Astrocyte (in vitro differentiated cells and primary cell): Measurements from ENCODE around the gene FEZF2. TPM values are rescaled to one million over a fixed set of nuclear protein-coding genes. Genes with fewer than 3 reads are reported as not detected.

Experiments
- DNase-seq: peaks from one replicate; pipeline ENCODE4 v3.0.0-alpha.2; 2010; ENCODE audit warnings: low read depth
- FAIRE-seq: peaks from 2 replicates; lab custom pipeline; 2011; peaks lifted over from hg19 to GRCh38; lab: Jason Lieb, UNC
- H2AFZ ChIP-seq: 2 replicates; pipeline ENCODE4 v1.6.0; 2012; ENCODE audit warnings: low read depth, low read length, inconsistent platforms
- H3K27ac ChIP-seq: 2 replicates; pipeline ENCODE4 v1.5.1; 2011; ENCODE audit warnings: low read depth, low read length, inconsistent platforms
- H3K27me3 ChIP-seq: 2 replicates; pipeline ENCODE4 v1.6.0; 2011; ENCODE audit warnings: low read length, inconsistent platforms; ENCODE audit not compliant: insufficient read depth
- H3K36me3 ChIP-seq: 2 replicates; pipeline ENCODE4 v1.5.1; 2011; ENCODE audit warnings: low read length, inconsistent platforms; ENCODE audit not compliant: insufficient read depth
- H3K4me1 ChIP-seq: 2 replicates; pipeline ENCODE4 v1.5.1; 2011; ENCODE audit warnings: low read length, inconsistent platforms; ENCODE audit not compliant: insufficient read depth
- H3K4me2 ChIP-seq: 2 replicates; pipeline ENCODE4 v1.6.0; 2012; ENCODE audit warnings: low read length, inconsistent platforms
- H3K4me3 ChIP-seq: 2 replicates; pipeline ENCODE4 v1.5.1; 2011; ENCODE audit warnings: low read depth, mild to moderate bottlenecking, low read length, inconsistent platforms; ENCODE audit not compliant: insufficient read depth
- H3K79me2 ChIP-seq: 2 replicates; pipeline ENCODE4 v1.6.0; 2012; ENCODE audit warnings: mild to moderate bottlenecking, low read length, inconsistent platforms; ENCODE audit not compliant: insufficient read depth
- H3K9ac ChIP-seq: 2 replicates; pipeline ENCODE4 v1.6.0; 2012; ENCODE audit warnings: mild to moderate bottlenecking, low read length, inconsistent platforms
- H3K9me3 ChIP-seq: 2 replicates; pipeline ENCODE4 v1.5.1; 2012; ENCODE audit warnings: low read depth, mild to moderate bottlenecking, low read length, inconsistent platforms; ENCODE audit not compliant: insufficient read depth
- H4K20me1 ChIP-seq: 2 replicates; pipeline ENCODE4 v1.6.0; 2012; ENCODE audit warnings: low read length, inconsistent platforms; ENCODE audit not compliant: insufficient read depth
- H3K27ac Mint-ChIP-seq: one replicate; pipeline ENCODE4 v1.8.0; 2021; ENCODE audit warnings: mild to moderate bottlenecking, mixed read lengths; ENCODE audit not compliant: unreplicated experiment
- H3K27me3 Mint-ChIP-seq: one replicate; pipeline ENCODE4 v1.8.0; 2021; ENCODE audit warnings: low read depth, mixed read lengths; ENCODE audit not compliant: unreplicated experiment
- H3K36me3 Mint-ChIP-seq: one replicate; pipeline ENCODE4 v1.8.0; 2021; ENCODE audit warnings: low read depth, mixed read lengths; ENCODE audit not compliant: unreplicated experiment
- H3K4me1 Mint-ChIP-seq: one replicate; pipeline ENCODE4 v1.8.0; 2021; ENCODE audit warnings: low read depth, mixed read lengths; ENCODE audit not compliant: unreplicated experiment
- H3K4me3 Mint-ChIP-seq: one replicate; pipeline ENCODE4 v1.8.0; 2021; ENCODE audit warnings: mild to moderate bottlenecking, moderate library complexity, mixed read lengths; ENCODE audit not compliant: unreplicated experiment
- H3K9me3 Mint-ChIP-seq: one replicate; pipeline ENCODE4 v1.8.0; 2021; ENCODE audit warnings: mild to moderate bottlenecking, mixed read lengths; ENCODE audit not compliant: unreplicated experiment
- EZH2 ChIP-seq: IDR thresholded peaks from 2 replicates; pipeline ENCODE4 v1.6.1; 2012; ENCODE audit warnings: mild to moderate bottlenecking, low read length, inconsistent platforms; ENCODE audit not compliant: insufficient read depth
- total RNA-seq: library from RNA; stranded (reverse); gene quantifications from 2 replicates; pipeline ENCODE4 v1.2.1, GENCODE V29; 2021
- TF ChIP-seq, protein P1 (sequence below): IDR thresholded peaks from 2 replicates; pipeline ENCODE4 v1.5.1; 2011; ENCODE audit warnings: low read depth, mild to moderate bottlenecking, inconsistent platforms, low read length, moderate library complexity; ENCODE audit not compliant: insufficient read depth

FEZF2 gene
- total RNA-seq, 1 donor from 2014 or later: not detected

DNA sequence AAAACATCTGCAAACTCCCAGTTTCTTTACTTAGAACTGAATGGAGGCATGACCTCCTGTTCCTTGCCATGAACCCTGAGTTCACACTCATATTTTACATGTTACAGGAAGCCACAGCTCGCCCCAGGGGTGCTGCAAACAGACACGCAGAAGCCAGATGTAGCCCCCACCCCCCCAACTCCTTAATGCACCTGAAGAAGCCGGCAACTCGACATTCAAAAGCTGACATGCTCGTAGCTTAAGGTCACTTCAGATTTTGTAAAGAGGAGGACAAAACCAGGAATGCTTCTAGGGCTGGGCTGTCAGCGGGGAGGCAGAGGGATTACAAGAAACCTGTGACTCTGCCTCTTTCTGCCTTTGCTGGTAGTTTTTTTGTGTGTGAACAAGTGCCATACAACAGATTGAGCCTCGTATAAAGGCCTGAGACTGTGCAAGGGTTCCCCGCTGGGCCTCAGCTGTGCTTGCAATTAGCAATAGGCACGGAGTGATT, 42.0 kb upstream of the FEZF2 start:
- Histone ChIP-seq H3K9ac (no peak overlapping the region), H3K4me2 (no peak overlapping the region), H3K36me3 (no peaks in the 10 kb centered on the region), H3K27me3 (no peaks in the 10 kb centered on the region), H3K4me1 (no peaks in the 10 kb centered on the region), H3K4me3 (no peak overlapping the region), H4K20me1 (no peaks in the 10 kb centered on the region), H3K9me3 (no peaks in the 10 kb centered on the region), H3K79me2 (no peaks in the 10 kb centered on the region), H3K27ac (no peak overlapping the region), H2AFZ (no peak overlapping the region)
- Mint-ChIP-seq H3K27ac (no peak overlapping the region), H3K9me3 (no peaks in the 10 kb centered on the region), H3K4me3 (no peak overlapping the region), H3K27me3 (peaks cover 21% of the 10 kb centered on the region), H3K4me1 (peaks cover 6% of the 10 kb centered on the region), H3K36me3 (no peaks in the 10 kb centered on the region)
- DNase-seq (no peak), FAIRE-seq (no peak)
- TF ChIP-seq, protein P1, sequence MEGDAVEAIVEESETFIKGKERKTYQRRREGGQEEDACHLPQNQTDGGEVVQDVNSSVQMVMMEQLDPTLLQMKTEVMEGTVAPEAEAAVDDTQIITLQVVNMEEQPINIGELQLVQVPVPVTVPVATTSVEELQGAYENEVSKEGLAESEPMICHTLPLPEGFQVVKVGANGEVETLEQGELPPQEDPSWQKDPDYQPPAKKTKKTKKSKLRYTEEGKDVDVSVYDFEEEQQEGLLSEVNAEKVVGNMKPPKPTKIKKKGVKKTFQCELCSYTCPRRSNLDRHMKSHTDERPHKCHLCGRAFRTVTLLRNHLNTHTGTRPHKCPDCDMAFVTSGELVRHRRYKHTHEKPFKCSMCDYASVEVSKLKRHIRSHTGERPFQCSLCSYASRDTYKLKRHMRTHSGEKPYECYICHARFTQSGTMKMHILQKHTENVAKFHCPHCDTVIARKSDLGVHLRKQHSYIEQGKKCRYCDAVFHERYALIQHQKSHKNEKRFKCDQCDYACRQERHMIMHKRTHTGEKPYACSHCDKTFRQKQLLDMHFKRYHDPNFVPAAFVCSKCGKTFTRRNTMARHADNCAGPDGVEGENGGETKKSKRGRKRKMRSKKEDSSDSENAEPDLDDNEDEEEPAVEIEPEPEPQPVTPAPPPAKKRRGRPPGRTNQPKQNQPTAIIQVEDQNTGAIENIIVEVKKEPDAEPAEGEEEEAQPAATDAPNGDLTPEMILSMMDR: no peak
- TF ChIP-seq EZH2: no peak

DNA sequence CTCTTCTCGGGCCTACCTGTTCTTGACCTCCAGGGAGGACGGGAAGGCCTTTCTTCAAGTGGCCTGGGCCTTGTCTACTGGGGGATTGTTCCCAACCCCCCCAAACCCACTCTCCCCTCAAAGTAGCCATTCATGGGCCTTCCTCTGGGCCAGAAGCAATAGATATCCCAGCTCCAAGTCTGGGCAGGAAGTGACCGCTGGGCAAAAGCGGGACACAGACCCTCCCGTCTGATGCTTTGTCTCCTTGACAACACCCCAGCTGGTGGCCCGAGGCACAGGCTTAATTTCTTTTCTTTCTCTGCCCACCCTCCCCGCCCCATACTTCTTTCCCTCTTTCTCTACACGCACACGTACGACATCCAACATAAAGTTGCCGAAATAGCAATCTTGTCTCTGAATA, 41.4 kb upstream of the FEZF2 start:
- DNase-seq (no peak), FAIRE-seq (no peak)
- Mint-ChIP-seq H3K4me3 (no peak overlapping the region), H3K36me3 (no peaks in the 10 kb centered on the region), H3K27me3 (peaks cover 19% of the 10 kb centered on the region), H3K4me1 (peaks cover 6% of the 10 kb centered on the region), H3K27ac (no peak overlapping the region), H3K9me3 (no peaks in the 10 kb centered on the region)
- no peak overlapping the region for H3K27ac ChIP-seq
- no peaks in the 10 kb centered on the region for H3K79me2 ChIP-seq
- no peaks in the 10 kb centered on the region for H3K9me3 ChIP-seq
- H3K27me3 ChIP-seq: no peaks in the 10 kb centered on the region
- H3K4me1 ChIP-seq: no peaks in the 10 kb centered on the region
- no peaks in the 10 kb centered on the region for H4K20me1 ChIP-seq
- no peaks in the 10 kb centered on the region for H3K36me3 ChIP-seq
- H2AFZ ChIP-seq: no peak overlapping the region
- no peak overlapping the region for H3K4me2 ChIP-seq
- TF ChIP-seq, protein P1: no peak
- TF ChIP-seq EZH2: no peak
- no peak overlapping the region for H3K9ac ChIP-seq
- H3K4me3 ChIP-seq: no peak overlapping the region

DNA sequence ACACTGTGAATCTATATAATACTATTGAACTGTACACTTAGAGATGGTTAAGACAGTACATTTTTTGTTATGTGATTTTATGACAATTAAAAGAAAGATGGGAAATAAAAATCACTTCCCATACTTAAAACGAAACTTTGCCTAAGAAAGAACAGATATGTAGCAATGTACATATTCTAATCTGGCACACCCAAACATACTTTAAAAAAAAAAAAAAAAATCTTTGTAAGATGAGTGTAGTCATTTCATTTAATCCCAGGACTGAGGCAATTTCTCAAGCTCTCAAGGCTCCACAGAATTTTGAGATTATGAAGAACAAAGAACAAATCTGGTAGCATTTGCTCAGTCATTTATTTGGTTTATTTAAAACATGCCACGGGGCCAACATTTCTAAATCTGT, 40.3 kb upstream of the FEZF2 start:
- H3K27ac ChIP-seq: no peak overlapping the region
- H3K4me1 ChIP-seq: no peaks in the 10 kb centered on the region
- DNase-seq (no peak), FAIRE-seq (no peak)
- Mint-ChIP-seq H3K4me3 (no peak overlapping the region), H3K36me3 (no peaks in the 10 kb centered on the region), H3K4me1 (peaks cover 6% of the 10 kb centered on the region), H3K27ac (no peak overlapping the region), H3K27me3 (peaks cover 21% of the 10 kb centered on the region), H3K9me3 (no peaks in the 10 kb centered on the region)
- no peak overlapping the region for H2AFZ ChIP-seq
- H3K27me3 ChIP-seq: no peaks in the 10 kb centered on the region
- H3K4me2 ChIP-seq: no peak overlapping the region
- H3K9ac ChIP-seq: no peak overlapping the region
- no peaks in the 10 kb centered on the region for H3K79me2 ChIP-seq
- H3K9me3 ChIP-seq: no peaks in the 10 kb centered on the region
- H3K36me3 ChIP-seq: no peaks in the 10 kb centered on the region
- H4K20me1 ChIP-seq: no peaks in the 10 kb centered on the region
- no peak for TF ChIP-seq EZH2
- TF ChIP-seq, protein P1: no peak
- H3K4me3 ChIP-seq: no peak overlapping the region
